Hepatocyte (in vitro differentiated cells): ENCODE results near the gene GPSM3.

Source experiments
- CTCF ChIP-seq: fragments of 200-600 bp; sonication (generic); IDR thresholded peaks from 2 replicates; pipeline ENCODE4 v1.5.1; 2016; ENCODE audit warnings: antibody characterized with exemption, mild to moderate bottlenecking; ENCODE audit not compliant: poor library complexity
- EZH2 ChIP-seq: fragments of 200-600 bp; sonication (generic); IDR thresholded peaks from 2 replicates; pipeline ENCODE4 v1.6.1; 2016; ENCODE audit warnings: antibody characterized with exemption, mild to moderate bottlenecking, borderline replicate concordance
- EZH2phosphoT487 ChIP-seq: fragments of 200-600 bp; sonication (generic); IDR thresholded peaks from one replicate; pipeline ENCODE4 v1.6.1; 2018; ENCODE audit warnings: antibody characterized with exemption, mild to moderate bottlenecking, low read depth, moderate library complexity; ENCODE audit not compliant: unreplicated experiment, severe bottlenecking

- TF ChIP-seq CTCF (no peak), EZH2 (no peak), EZH2phosphoT487 (no peak)
Measured at GRCh38 chr6:32152769-32153563, 39.5 kb downstream of the GPSM3 start.
